Cardiac muscle cell (in vitro differentiated cells and primary cell): ENCODE data around the gene CA14. TPM values are rescaled to one million over a fixed set of nuclear protein-coding genes. Genes with fewer than 3 reads are reported as not detected.
"Not testable (repeated sequence)": the region's sequence is repeated elsewhere in the genome, so short reads cannot be mapped to it uniquely, and the experiment has no call there.

Experiments
- DNase-seq, 2 donors: peaks; one replicate each; pipeline versions ENCODE4 v3.0.0 to v3.0.0-alpha.2; 2010 to 2017; ENCODE audit warnings: low read depth in 1 of 2, low spot score in 1 of 2
- H3K27ac ChIP-seq: fragments of 200-600 bp; sonication (generic); 2 replicates; pipeline ENCODE4 v1.5.1; 2016
- H3K27me3 ChIP-seq: fragments of 200-600 bp; sonication (generic); 2 replicates; pipeline ENCODE4 v1.6.0; 2016; ENCODE audit warnings: control low read depth
- H3K36me3 ChIP-seq: fragments of 200-600 bp; sonication (generic); 2 replicates; pipeline ENCODE4 v1.5.1; 2016; ENCODE audit warnings: control low read depth
- H3K4me1 ChIP-seq: fragments of 200-600 bp; sonication (generic); 2 replicates; pipeline ENCODE4 v1.8.1; 2017; ENCODE audit warnings: low read depth, mild to moderate bottlenecking, mixed run types
- H3K4me3 ChIP-seq: fragments of 200-600 bp; sonication (generic); 2 replicates; pipeline ENCODE4 v1.5.1; 2016; ENCODE audit warnings: mild to moderate bottlenecking
- H3K9me3 ChIP-seq: fragments of 200-600 bp; sonication (generic); 2 replicates; pipeline ENCODE4 v1.5.1; 2017; ENCODE audit warnings: low read depth, mild to moderate bottlenecking, control low read depth
- CTCF ChIP-seq: IDR thresholded peaks from 2 replicates; pipeline ENCODE4 v1.5.1; 2012; ENCODE audit warnings: low read depth, mild to moderate bottlenecking, low read length
- polyA plus RNA-seq: library from polyadenylated mRNA; unstranded; fragments of >200 nt; fragmentation: Nextera tagmentation; extraction: Ambion mirVana; gene quantifications from 2 replicates; pipeline ENCODE4 v1.2.1, GENCODE V29; 2016
- total RNA-seq: library from RNA; depleted of rRNA; stranded (reverse); fragments of >200 nt; gene quantifications from 2 replicates; pipeline ENCODE4 v1.2.3, GENCODE V29; 2016

CA14 gene
- total and polyA plus RNA-seq, 2 experiments from 2014 or later, result 46.1 to 68.2 TPM

GRCh38 chr1:150299716-150300115, 42.1 kb downstream of the CA14 start:
- Histone ChIP-seq H3K9me3 (no peaks in the 10 kb centered on the region), H3K27ac (no peak overlapping the region), H3K4me1 (no peaks in the 10 kb centered on the region), H3K4me3 (no peak overlapping the region), H3K36me3 (peaks cover 17% of the 10 kb centered on the region), H3K27me3 (no peaks in the 10 kb centered on the region)
- no peak for DNase-seq
- TF ChIP-seq CTCF, result no peak

GRCh38 chr1:150302338-150302737, 44.8 kb downstream of the CA14 start:
- Histone ChIP-seq H3K27ac (no peak overlapping the region), H3K4me3 (no peak overlapping the region), H3K36me3 (peaks cover 22% of the 10 kb centered on the region), H3K27me3 (no peaks in the 10 kb centered on the region), H3K4me1 (no peaks in the 10 kb centered on the region), H3K9me3 (no peaks in the 10 kb centered on the region)
- DNase-seq, result no peak
- TF ChIP-seq CTCF, result no peak

- H3K27ac ChIP-seq, result no peak overlapping the region
- DNase-seq, result no peak
- TF ChIP-seq CTCF, result no peak
- H3K27me3 ChIP-seq, result no peaks in the 10 kb centered on the region
- H3K4me3 ChIP-seq, result no peak overlapping the region
- no peaks in the 10 kb centered on the region for H3K4me1 ChIP-seq
- no peaks in the 10 kb centered on the region for H3K9me3 ChIP-seq
- peaks cover 22% of the 10 kb centered on the region for H3K36me3 ChIP-seq
These were observed 45.3 kb downstream of the CA14 start for GRCh38 chr1:150302902-150303301.

- H3K27ac ChIP-seq, DNase-seq, H3K4me1 ChIP-seq, H3K9me3 ChIP-seq, H3K36me3 ChIP-seq, H3K4me3 ChIP-seq, H3K27me3 ChIP-seq: not testable (repeated sequence)
These were observed 51.0 kb downstream of the CA14 start for GRCh38 chr1:150308585-150308984.

GRCh38 chr1:150309758-150310508, 52.4 kb downstream of the CA14 start:
- Histone ChIP-seq H3K9me3 (no peaks in the 10 kb centered on the region), H3K4me1 (no peaks in the 10 kb centered on the region), H3K27ac (peak overlapping the region; percentile 47), H3K36me3 (peaks cover 8% of the 10 kb centered on the region), H3K4me3 (no peak overlapping the region), H3K27me3 (no peaks in the 10 kb centered on the region)
- peak in 1 of 2 donors; percentile 4 for DNase-seq
- TF ChIP-seq CTCF, result no peak

GRCh38 chr1:150311762-150312161, 54.2 kb downstream of the CA14 start:
- Histone ChIP-seq H3K27ac (no peak overlapping the region), H3K9me3 (no peaks in the 10 kb centered on the region), H3K36me3 (peaks cover 3% of the 10 kb centered on the region), H3K4me3 (no peak overlapping the region), H3K4me1 (no peaks in the 10 kb centered on the region), H3K27me3 (no peaks in the 10 kb centered on the region)
- DNase-seq, result no peak
- TF ChIP-seq CTCF, result no peak

Other genes starting within 250 kb of the CA14 start
- 9.7 and 16.4 TPM in 2 replicates for gene OTUD7B, start 247.0 kb upstream of the CA14 start, total RNA-seq
- 3.1 and 5.1 TPM in 2 replicates for gene OTUD7B, start 247.0 kb upstream of the CA14 start, polyA plus RNA-seq
- gene VPS45, start 190.0 kb upstream of the CA14 start, total RNA-seq, result 46.6 and 53.4 TPM in 2 replicates
- 70.4 and 71.2 TPM in 2 replicates for gene VPS45, start 190.0 kb upstream of the CA14 start, polyA plus RNA-seq
- 94.1 and 102 TPM in 2 replicates for gene PLEKHO1, start 107.9 kb upstream of the CA14 start, total RNA-seq
- gene PLEKHO1, start 107.9 kb upstream of the CA14 start, polyA plus RNA-seq, result 143 and 149 TPM in 2 replicates
- 21.9 and 38.5 TPM in 2 replicates for gene ANP32E, start 21.7 kb upstream of the CA14 start, total RNA-seq
- 36.8 and 60.9 TPM in 2 replicates for gene ANP32E, start 21.7 kb upstream of the CA14 start, polyA plus RNA-seq
- 74.1 and 78.6 TPM in 2 replicates for gene APH1A, start 11.2 kb downstream of the CA14 start, total RNA-seq
- 29.5 and 35.5 TPM in 2 replicates for gene APH1A, start 11.2 kb downstream of the CA14 start, polyA plus RNA-seq
- gene C1orf54, start 15.0 kb downstream of the CA14 start, total RNA-seq, result 9.2 and 11.1 TPM in 2 replicates
- gene C1orf54, start 15.0 kb downstream of the CA14 start, polyA plus RNA-seq, result 35.6 and 37.2 TPM in 2 replicates
- 15.4 and 17.7 TPM in 2 replicates for gene CIART, start 24.8 kb downstream of the CA14 start, total RNA-seq
- gene CIART, start 24.8 kb downstream of the CA14 start, polyA plus RNA-seq, result 19.0 and 20.6 TPM in 2 replicates
- gene MRPS21, start 36.1 kb downstream of the CA14 start, total RNA-seq, result 85.8 and 89.9 TPM in 2 replicates
- gene MRPS21, start 36.1 kb downstream of the CA14 start, polyA plus RNA-seq, result 126 and 133 TPM in 2 replicates
- gene PRPF3, start 63.8 kb downstream of the CA14 start, total RNA-seq, result 28.9 and 40.8 TPM in 2 replicates
- 27.0 and 37.7 TPM in 2 replicates for gene PRPF3, start 63.8 kb downstream of the CA14 start, polyA plus RNA-seq
- gene RPRD2, start 106.4 kb downstream of the CA14 start, total RNA-seq, result 17.3 and 24.1 TPM in 2 replicates
- 34.8 and 36.1 TPM in 2 replicates for gene RPRD2, start 106.4 kb downstream of the CA14 start, polyA plus RNA-seq
- gene TARS2, start 229.6 kb downstream of the CA14 start, total RNA-seq, result 34.5 and 35.7 TPM in 2 replicates
- 46.8 and 62.5 TPM in 2 replicates for gene TARS2, start 229.6 kb downstream of the CA14 start, polyA plus RNA-seq